HEK293T (cell line): ENCODE measurements around the gene UGGT2.
A peak's percentile ranks its signal among the peaks of the same experiment; 100 is the strongest.

Source experiments
- CTCF ChIA-PET: fragments of 350-600 bp; formaldehyde crosslinking; extraction: SDS; loops from one replicate; lab custom pipeline; 2021; ENCODE audit warnings: antibody characterized with exemption, inconsistent platforms; lab: Yijun Ruan, JAX
- POLR2A ChIA-PET: fragments of 350-600 bp; formaldehyde crosslinking; extraction: SDS; loops from one replicate; lab custom pipeline; 2020; ENCODE audit warnings: antibody characterized with exemption, inconsistent platforms; lab: Yijun Ruan, JAX
- DNase-seq: peaks from one replicate; pipeline ENCODE4 v3.0.0; 2012; ENCODE audit warnings: mixed read lengths; ENCODE audit errors: extremely low spot score
- ARNT ChIP-seq: fragments of 450-650 bp; IDR thresholded peaks from 2 replicates; pipeline ENCODE4 v1.6.1; 2017; ENCODE audit warnings: mild to moderate bottlenecking
- BHLHE40 ChIP-seq: fragments of 450-650 bp; IDR thresholded peaks from 2 replicates; pipeline ENCODE4 v1.6.1; 2016; ENCODE audit warnings: mild to moderate bottlenecking, moderate library complexity, borderline replicate concordance
- CTBP1 ChIP-seq: fragments of 450-650 bp; IDR thresholded peaks from 2 replicates; pipeline ENCODE4 v1.6.1; 2016; ENCODE audit warnings: borderline replicate concordance
- ELF4 ChIP-seq: fragments of 450-650 bp; IDR thresholded peaks from 2 replicates; pipeline ENCODE4 v1.6.1; 2017; ENCODE audit warnings: antibody characterized with exemption
- FOXA1 ChIP-seq: fragments of 450-650 bp; IDR thresholded peaks from 2 replicates; pipeline ENCODE4 v1.6.1; 2016; ENCODE audit warnings: mild to moderate bottlenecking
- FOXK2 ChIP-seq: fragments of 450-650 bp; IDR thresholded peaks from 2 replicates; pipeline ENCODE4 v1.6.1; 2016; ENCODE audit warnings: mild to moderate bottlenecking
- FOXM1 ChIP-seq: fragments of 450-650 bp; IDR thresholded peaks from 2 replicates; pipeline ENCODE4 v1.6.1; 2017; ENCODE audit warnings: mild to moderate bottlenecking, borderline replicate concordance
- HDGF ChIP-seq: fragments of 450-650 bp; IDR thresholded peaks from 2 replicates; pipeline ENCODE4 v1.6.1; 2017; ENCODE audit warnings: antibody characterized with exemption, borderline replicate concordance
- L3MBTL2 ChIP-seq: fragments of 450-650 bp; conservative IDR thresholded peaks from 2 replicates; pipeline ENCODE4 v1.6.1; 2016; ENCODE audit warnings: mild to moderate bottlenecking
- LEF1 ChIP-seq: fragments of 450-650 bp; IDR thresholded peaks from 2 replicates; pipeline ENCODE4 v1.6.1; 2017; ENCODE audit warnings: mild to moderate bottlenecking, borderline replicate concordance
- NFRKB ChIP-seq: fragments of 450-650 bp; IDR thresholded peaks from 2 replicates; pipeline ENCODE4 v1.6.1; 2016; ENCODE audit warnings: mild to moderate bottlenecking, moderate library complexity
- SP1 ChIP-seq: fragments of 450-650 bp; IDR thresholded peaks from 2 replicates; pipeline ENCODE4 v1.6.1; 2017
- SUZ12 ChIP-seq: fragments of 450-650 bp; IDR thresholded peaks from 2 replicates; pipeline ENCODE4 v1.6.1; 2016; ENCODE audit warnings: mild to moderate bottlenecking
- TARDBP ChIP-seq: fragments of 450-650 bp; IDR thresholded peaks from 2 replicates; pipeline ENCODE4 v1.6.1; 2016
- ZNF384 ChIP-seq: fragments of 450-650 bp; IDR thresholded peaks from 2 replicates; pipeline ENCODE4 v1.6.1; 2016
- TF ChIP-seq, protein P1 (sequence below): fragments of 450-650 bp; IDR thresholded peaks from 2 replicates; pipeline ENCODE4 v1.6.1; 2016

The UGGT2 gene

DNA sequence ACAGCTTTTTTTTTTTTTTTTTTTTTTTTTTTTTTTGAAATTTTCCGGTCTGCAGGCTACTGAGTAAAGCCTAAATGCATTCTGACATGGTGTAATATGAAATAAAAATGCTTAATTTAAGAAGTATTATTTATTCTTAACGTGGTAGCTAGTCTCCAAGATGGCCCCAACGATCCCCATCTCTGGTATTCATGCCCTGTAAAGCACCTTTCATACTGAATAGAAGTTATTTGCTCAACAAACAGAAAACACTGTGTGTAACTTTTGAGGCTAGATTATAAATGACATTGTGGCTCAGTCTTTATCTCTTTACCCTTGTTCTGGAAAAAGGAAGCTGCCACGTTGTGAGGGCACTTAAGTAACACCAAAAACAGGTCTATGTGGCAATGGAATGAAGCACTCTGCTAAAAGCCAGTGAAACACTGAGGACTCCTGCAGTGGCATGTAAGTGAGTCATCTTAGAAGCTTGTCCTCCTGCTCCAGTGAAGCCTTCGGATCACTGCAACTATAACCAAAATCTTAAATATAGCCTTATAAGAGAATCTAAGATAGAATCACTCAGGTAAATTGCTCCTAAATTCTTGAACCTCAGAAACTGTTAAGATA is 128.7 kb downstream of the UGGT2 start:
- CTCF ChIA-PET = no interaction called here
- peak; percentile 5 for DNase-seq
- TF ChIP-seq BHLHE40 (no peak), ELF4 (no peak), L3MBTL2 (no peak), ZNF384 (no peak), FOXA1 (no peak), SP1 (no peak), FOXM1 (no peak), SUZ12 (no peak), HDGF (no peak), CTBP1 (no peak), LEF1 (no peak), NFRKB (no peak), TARDBP (no peak), FOXK2 (no peak), ARNT (no peak)
- TF ChIP-seq, protein P1, sequence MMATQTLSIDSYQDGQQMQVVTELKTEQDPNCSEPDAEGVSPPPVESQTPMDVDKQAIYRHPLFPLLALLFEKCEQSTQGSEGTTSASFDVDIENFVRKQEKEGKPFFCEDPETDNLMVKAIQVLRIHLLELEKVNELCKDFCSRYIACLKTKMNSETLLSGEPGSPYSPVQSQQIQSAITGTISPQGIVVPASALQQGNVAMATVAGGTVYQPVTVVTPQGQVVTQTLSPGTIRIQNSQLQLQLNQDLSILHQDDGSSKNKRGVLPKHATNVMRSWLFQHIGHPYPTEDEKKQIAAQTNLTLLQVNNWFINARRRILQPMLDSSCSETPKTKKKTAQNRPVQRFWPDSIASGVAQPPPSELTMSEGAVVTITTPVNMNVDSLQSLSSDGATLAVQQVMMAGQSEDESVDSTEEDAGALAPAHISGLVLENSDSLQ = no peak
- POLR2A ChIA-PET = no interaction called here

DNA sequence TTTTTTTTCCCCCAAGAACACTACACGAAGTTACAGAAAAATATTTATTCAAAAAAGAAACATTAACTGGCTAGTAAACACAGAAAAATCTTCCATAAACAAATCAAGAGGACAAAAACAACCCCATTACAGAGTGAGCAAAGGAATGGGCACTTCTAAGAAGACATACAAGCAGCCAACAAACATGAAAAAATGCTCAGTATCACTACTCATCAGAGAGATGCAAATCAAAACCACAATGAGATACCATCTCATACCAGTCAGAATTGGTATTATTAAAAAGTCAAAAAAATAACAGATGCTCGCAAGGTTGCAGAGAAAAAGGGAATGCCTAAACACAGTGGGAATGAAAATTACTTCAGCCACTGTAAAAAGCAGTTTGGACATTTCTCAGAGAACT is 131.7 kb downstream of the UGGT2 start:
- ChIA-PET POLR2A (no interaction called here), CTCF (no interaction called here)
- TF ChIP-seq FOXM1 = no peak
- no peak for TF ChIP-seq HDGF
- TF ChIP-seq ZNF384 = no peak
- TF ChIP-seq BHLHE40 = no peak
- TF ChIP-seq FOXA1 = no peak
- TF ChIP-seq L3MBTL2 = no peak
- TF ChIP-seq SUZ12 = no peak
- no peak for TF ChIP-seq SP1
- no peak for TF ChIP-seq NFRKB
- TF ChIP-seq ARNT = no peak
- TF ChIP-seq ELF4 = no peak
- TF ChIP-seq LEF1 = no peak
- no peak for TF ChIP-seq FOXK2
- no peak for TF ChIP-seq CTBP1
- no peak for TF ChIP-seq TARDBP
- TF ChIP-seq, protein P1 = no peak
- no peak for DNase-seq

DNA sequence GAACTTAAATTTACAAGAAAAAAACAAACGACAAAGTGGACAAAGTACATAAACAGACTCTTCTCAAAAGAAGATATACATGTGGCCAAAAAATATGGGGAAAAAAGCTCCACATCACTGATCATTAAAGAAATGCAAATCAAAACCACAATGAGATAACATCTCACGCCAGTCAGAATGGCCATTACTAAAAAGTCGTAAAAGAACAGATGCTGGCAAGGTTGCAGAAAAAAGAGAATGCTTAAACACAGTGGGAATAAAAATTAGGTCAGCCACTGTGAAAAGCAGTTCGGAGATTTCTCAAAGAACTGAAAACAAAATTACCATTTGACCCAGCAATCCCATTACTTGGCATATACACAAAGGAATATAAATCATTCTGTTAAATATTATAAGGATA is 132.7 kb downstream of the UGGT2 start:
- no peak for DNase-seq
- ChIA-PET CTCF (interaction anchor here (0.7 kb wide), 1 partner anchor 49 kb away, joined by 5 read pairs; no protein-coding TSS in a partner anchor), POLR2A (no interaction called here)
- TF ChIP-seq BHLHE40 (no peak), TARDBP (no peak), L3MBTL2 (no peak), SUZ12 (no peak), FOXK2 (no peak), ARNT (no peak), LEF1 (no peak), SP1 (no peak), ELF4 (no peak), HDGF (no peak), ZNF384 (no peak), NFRKB (no peak), FOXA1 (no peak), CTBP1 (no peak), FOXM1 (no peak)
- TF ChIP-seq, protein P1 = no peak

DNA sequence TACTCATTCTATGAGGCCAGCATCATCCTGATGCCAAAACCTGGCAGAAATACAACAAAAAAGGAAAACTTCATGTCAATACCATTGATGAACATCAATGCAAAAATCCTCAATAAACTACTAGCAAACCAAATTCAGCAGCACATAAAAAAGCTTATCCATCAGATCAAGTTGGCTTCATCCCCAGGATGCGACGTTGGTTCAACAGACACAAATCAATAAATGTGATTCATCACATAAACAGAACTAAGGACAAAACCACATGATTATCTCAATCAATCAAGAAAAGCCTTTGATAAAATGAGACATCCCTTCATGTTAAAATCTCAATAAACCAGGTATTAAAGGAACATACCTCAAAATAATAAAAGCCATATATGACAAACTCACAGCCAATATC is 134.3 kb downstream of the UGGT2 start:
- TF ChIP-seq FOXK2 = no peak
- TF ChIP-seq NFRKB = no peak
- no peak for TF ChIP-seq CTBP1
- TF ChIP-seq SP1 = no peak
- TF ChIP-seq, protein P1 = no peak
- no peak for TF ChIP-seq FOXM1
- TF ChIP-seq LEF1 = no peak
- no peak for TF ChIP-seq BHLHE40
- POLR2A ChIA-PET = no interaction called here
- CTCF ChIA-PET = no interaction called here
- DNase-seq = no peak

DNA sequence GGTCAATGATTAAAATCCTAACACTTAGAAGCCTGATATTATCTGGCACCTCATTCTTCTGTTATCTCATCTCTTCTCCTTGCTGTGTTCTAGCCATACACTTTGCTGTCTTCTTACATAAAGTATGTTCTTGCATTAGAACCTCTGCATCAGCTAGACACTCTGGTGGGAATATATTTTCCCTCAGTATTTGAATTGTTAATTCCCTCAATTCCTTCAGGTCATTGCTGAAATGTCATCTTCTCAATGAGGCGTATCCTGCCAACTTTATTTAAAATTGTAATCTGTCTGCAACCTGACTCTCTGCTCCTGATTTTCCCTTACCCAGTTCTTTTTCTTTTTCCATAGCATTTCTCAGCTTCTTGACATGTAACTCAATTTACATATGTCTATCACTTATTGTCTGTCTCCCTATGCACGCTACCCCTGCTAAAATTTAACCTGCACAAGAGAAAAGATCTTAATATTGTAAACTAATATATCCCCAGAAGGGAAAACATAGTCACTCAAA is 138.2 kb downstream of the UGGT2 start:
- CTCF ChIA-PET = no interaction called here
- DNase-seq = no peak
- POLR2A ChIA-PET = no interaction called here
- TF ChIP-seq HDGF (no peak), L3MBTL2 (no peak), SP1 (no peak), FOXA1 (no peak), CTBP1 (no peak), ELF4 (no peak)
- TF ChIP-seq, protein P1 = no peak
